SU-DHL-6 (cell line): Measurements from ENCODE around the gene FAM209A.

Source experiments
- H2AFZ ChIP-seq: fragments of 200-600 bp; sonication (generic); 2 replicates; pipeline ENCODE4 v1.6.1; 2014; ENCODE audit warnings: low read depth, mild to moderate bottlenecking, moderate library complexity, mixed read lengths, antibody characterized with exemption, low read length; ENCODE audit not compliant: severe bottlenecking
- H3F3A ChIP-seq: fragments of 200-600 bp; shearing (Covaris generic); 2 replicates; pipeline ENCODE4 v1.6.0; 2016; ENCODE audit warnings: antibody characterized with exemption, mild to moderate bottlenecking; ENCODE audit not compliant: insufficient read depth
- H3K27ac ChIP-seq: fragments of 200-600 bp; sonication (generic); 2 replicates; pipeline ENCODE4 v1.5.1; 2016; ENCODE audit warnings: low read depth, mild to moderate bottlenecking, low read length, moderate library complexity, mixed read lengths
- H3K27me3 ChIP-seq: fragments of 200-600 bp; sonication (generic), shearing (Covaris generic); 2 replicates; pipeline ENCODE4 v1.6.0; 2014; ENCODE audit warnings: mild to moderate bottlenecking, low read length
- H3K36me3 ChIP-seq: fragments of 200-600 bp; sonication (generic); 2 replicates; pipeline ENCODE4 v1.6.1; 2014; ENCODE audit warnings: mild to moderate bottlenecking, low read length, mixed read lengths
- H3K4me2 ChIP-seq: fragments of 300-600, 200-600 bp; shearing (Covaris generic), sonication (generic); 2 replicates; pipeline ENCODE4 v1.6.0; 2014; ENCODE audit warnings: low read length, low read depth, mild to moderate bottlenecking; ENCODE audit not compliant: poor library complexity, severe bottlenecking
- H3K4me3 ChIP-seq: fragments of 200-600 bp; sonication (generic); 2 replicates; pipeline ENCODE4 v1.5.1; 2014; ENCODE audit warnings: antibody characterized with exemption, low read length, mild to moderate bottlenecking, mixed read lengths; ENCODE audit not compliant: insufficient read depth, poor library complexity, severe bottlenecking
- H3K79me2 ChIP-seq: fragments of 200-600 bp; sonication (generic); 2 replicates; pipeline ENCODE4 v1.6.1; 2014; ENCODE audit warnings: mild to moderate bottlenecking, low read length, moderate library complexity; ENCODE audit not compliant: insufficient read depth
- H3K9ac ChIP-seq: fragments of 200-600 bp; sonication (generic); 2 replicates; pipeline ENCODE4 v1.7.0; 2014; ENCODE audit warnings: mild to moderate bottlenecking, low read length
- H3K9me2 ChIP-seq: fragments of 200-600 bp; sonication (generic); replicated peaks from 2 replicates; pipeline ENCODE4 v1.6.1; 2014; ENCODE audit warnings: low read length; ENCODE audit not compliant: insufficient read depth
- H3K9me3 ChIP-seq: fragments of 200-600 bp; sonication (generic); 2 replicates; pipeline ENCODE4 v1.6.1; 2014; ENCODE audit warnings: low read length, mixed read lengths; ENCODE audit not compliant: insufficient read depth
- H4K20me1 ChIP-seq: fragments of 200-600 bp; sonication (generic); 2 replicates; pipeline ENCODE4 v1.6.1; 2014; ENCODE audit warnings: low read depth, mild to moderate bottlenecking, antibody characterized with exemption, low read length, moderate library complexity, mixed read lengths
- CTCF ChIP-seq: fragments of 200-600 bp; sonication (generic); IDR thresholded peaks from one replicate; pipeline ENCODE4 v1.5.1; 2017; ENCODE audit warnings: antibody characterized with exemption, mild to moderate bottlenecking, low read length, moderate library complexity; ENCODE audit not compliant: insufficient read depth, poor library complexity, severe bottlenecking
- EZH2phosphoT487 ChIP-seq: fragments of 200-600 bp; sonication (generic), shearing (Covaris generic); conservative IDR thresholded peaks from 2 replicates; pipeline ENCODE4 v1.6.1; 2018; ENCODE audit warnings: mild to moderate bottlenecking, antibody characterized with exemption, low read length, moderate library complexity, mixed read lengths

The FAM209A gene

GRCh38 chr20:56570832-56571231, 46.3 kb downstream of the FAM209A start:
- Histone ChIP-seq H3K9me3 (no peaks in the 10 kb centered on the region), H3K27ac (no peak overlapping the region), H3K79me2 (no peaks in the 10 kb centered on the region), H3K36me3 (no peaks in the 10 kb centered on the region), H3K27me3 (no peaks in the 10 kb centered on the region), H3F3A (no peaks in the 10 kb centered on the region), H2AFZ (no peak overlapping the region), H3K9me2 (no peaks in the 10 kb centered on the region), H3K4me2 (no peak overlapping the region), H3K4me3 (no peak overlapping the region), H4K20me1 (no peaks in the 10 kb centered on the region), H3K9ac (no peak overlapping the region)
- TF ChIP-seq EZH2phosphoT487 (no peak), CTCF (no peak)

GRCh38 chr20:56572172-56572571, 47.6 kb downstream of the FAM209A start:
- no peaks in the 10 kb centered on the region for H3F3A ChIP-seq
- H3K79me2 ChIP-seq, result no peaks in the 10 kb centered on the region
- no peaks in the 10 kb centered on the region for H3K27me3 ChIP-seq
- H3K27ac ChIP-seq, result no peak overlapping the region
- no peaks in the 10 kb centered on the region for H3K9me2 ChIP-seq
- no peaks in the 10 kb centered on the region for H4K20me1 ChIP-seq
- H3K9ac ChIP-seq, result no peak overlapping the region
- H3K4me2 ChIP-seq, result no peak overlapping the region
- H3K9me3 ChIP-seq, result no peaks in the 10 kb centered on the region
- no peak overlapping the region for H2AFZ ChIP-seq
- no peaks in the 10 kb centered on the region for H3K36me3 ChIP-seq
- H3K4me3 ChIP-seq, result no peak overlapping the region
- TF ChIP-seq CTCF (no peak), EZH2phosphoT487 (no peak)

GRCh38 chr20:56573986-56574385, 49.4 kb downstream of the FAM209A start:
- Histone ChIP-seq H3K79me2 (no peaks in the 10 kb centered on the region), H3K9ac (no peak overlapping the region), H3K4me2 (no peak overlapping the region), H3K36me3 (no peaks in the 10 kb centered on the region), H3K27me3 (no peaks in the 10 kb centered on the region), H3K9me3 (no peaks in the 10 kb centered on the region), H3K27ac (no peak overlapping the region), H3K4me3 (no peak overlapping the region), H3F3A (no peaks in the 10 kb centered on the region), H2AFZ (no peak overlapping the region), H4K20me1 (no peaks in the 10 kb centered on the region), H3K9me2 (no peaks in the 10 kb centered on the region)
- no peak for TF ChIP-seq CTCF
- TF ChIP-seq EZH2phosphoT487, result no peak
